Astrocyte of the cerebellum (primary cell): ENCODE data around the gene CCNL2.
"Not testable (repeated sequence)": the region's sequence is repeated elsewhere in the genome, so short reads cannot be mapped to it uniquely, and the experiment has no call there.

Source experiments
- DNase-seq: peaks from one replicate; pipeline ENCODE4 v3.0.0-alpha.2; 2011; ENCODE audit warnings: low read depth
- H3K4me3 ChIP-seq: 2 replicates; pipeline ENCODE4 v1.5.1; 2011; ENCODE audit warnings: mild to moderate bottlenecking, low read depth, low read length, moderate library complexity
- CTCF ChIP-seq: IDR thresholded peaks from 2 replicates; pipeline ENCODE4 v1.5.1; 2012; ENCODE audit warnings: low read length, low read depth, moderate library complexity, mild to moderate bottlenecking; ENCODE audit errors: missing control alignments
- in situ Hi-C: cut with HindIII; loops from 2 replicates; pipeline ENCODE4 v1.10.0; 2017; ENCODE audit warnings: low sequenced_read_pairs

Gene CCNL2

GRCh38 chr1:1406821-1407635 is 7.9 kb upstream of the CCNL2 start, which contains the start of gene MRPL20:
TSS of gene MRPL20 (minus strand) at chr1:1407293. CDS start at chr1:1407217, 76 bp downstream.
- TF ChIP-seq CTCF, result no peak
- peak; percentile 65 for DNase-seq
- in situ Hi-C loops, result no loop called here
- H3K4me3 ChIP-seq, result peak within 1 kb of the TSS; percentile 92

GRCh38 chr1:1406101-1406820 is 7.1 kb upstream of the CCNL2 start:
- in situ Hi-C loops, result no loop called here

GRCh38 chr1:1403653-1404052 is 4.5 kb upstream of the CCNL2 start:
- no peak for DNase-seq
- no peak for TF ChIP-seq CTCF
- in situ Hi-C loops, result no loop called here
- no peak overlapping the region for H3K4me3 ChIP-seq

More at GRCh38 chr1:1406101-1406820, 7.1 kb upstream of the CCNL2 start:
- peak overlapping the region; percentile 92 for H3K4me3 ChIP-seq
- no peak for TF ChIP-seq CTCF
- no peak for DNase-seq

GRCh38 chr1:1402901-1403392 is 3.8 kb upstream of the CCNL2 start:
- DNase-seq, in situ Hi-C loops, H3K4me3 ChIP-seq: not testable (repeated sequence)

- no peak for DNase-seq
- no peak overlapping the region for H3K4me3 ChIP-seq
- TF ChIP-seq CTCF, result peak; percentile 76
- in situ Hi-C loops, result no loop called here
Measured at GRCh38 chr1:1402072-1402900, 3.2 kb upstream of the CCNL2 start.

- DNase-seq, result no peak
- H3K4me3 ChIP-seq, result no peak overlapping the region
- TF ChIP-seq CTCF, result no peak
- in situ Hi-C loops, result no loop called here
Measured at GRCh38 chr1:1401457-1402010, 2.4 kb upstream of the CCNL2 start.
